H7 (cell line): ENCODE measurements around the gene SIGLEC1. TPM values are rescaled to one million over a fixed set of nuclear protein-coding genes. Genes with fewer than 3 reads are reported as not detected.

Source experiments
- DNase-seq: peaks from one replicate; pipeline ENCODE4 v3.0.0; 2012
- H3K27me3 ChIP-seq: 2 replicates; pipeline ENCODE4 v1.6.0; 2011; ENCODE audit warnings: mild to moderate bottlenecking, low read length; ENCODE audit not compliant: control insufficient read depth, insufficient read depth
- H3K36me3 ChIP-seq: replicated peaks from 2 replicates; pipeline ENCODE4 v1.5.1; 2011; ENCODE audit warnings: low read length; ENCODE audit not compliant: control insufficient read depth, insufficient read depth
- H3K4me3 ChIP-seq: 2 replicates; pipeline ENCODE4 v1.5.1; 2011; ENCODE audit warnings: low read depth, mild to moderate bottlenecking, control low read depth, low read length, moderate library complexity; ENCODE audit not compliant: insufficient read depth
- total RNA-seq: library from RNA; depleted of rRNA; stranded (reverse); fragments of >200 nt; shearing (Covaris generic); gene quantifications from 2 replicates; pipeline ENCODE4 v1.2.3, GENCODE V29; 2014; rRNA removed

Gene SIGLEC1
- not detected in 2 replicates for total RNA-seq

DNA sequence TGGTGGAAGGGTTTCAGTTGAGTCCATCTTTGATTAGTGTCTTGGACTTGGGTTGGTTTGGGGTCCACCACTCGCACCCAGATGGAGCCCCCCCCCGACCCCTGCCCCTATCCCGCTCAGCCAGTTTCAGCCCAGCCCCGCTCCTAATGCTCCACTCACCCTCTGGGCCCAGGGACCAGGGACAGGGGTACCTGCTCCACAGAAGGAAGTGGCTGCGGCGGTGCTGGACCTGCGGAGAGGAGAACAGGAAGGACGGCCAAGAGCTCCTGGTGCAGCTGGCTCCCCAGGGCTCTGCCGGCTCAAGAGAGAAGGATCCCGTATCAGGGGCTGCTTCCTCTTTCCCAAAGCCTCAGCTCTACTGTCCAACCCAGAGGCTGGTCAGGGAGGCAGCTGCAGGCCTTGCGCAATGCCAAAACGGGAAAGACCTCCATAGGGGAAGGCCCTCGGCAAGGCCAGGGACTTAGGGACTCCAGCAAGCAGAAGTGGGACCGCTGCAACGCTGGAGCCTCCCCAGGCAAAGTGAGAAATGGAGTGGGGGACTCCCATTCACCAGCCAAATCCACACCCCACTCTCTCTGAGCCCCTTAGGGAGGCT is at the start of gene SIGLEC1:
Gene SIGLEC1 (minus strand): TSS at position 322 of the 595 bp plus-strand sequence. CDS start 5,472 bp downstream, outside the sequence.
- DNase-seq: peak; percentile 44
- H3K27me3 ChIP-seq: no peaks in the 10 kb centered on the region
- no peak within 1 kb of the TSS for H3K4me3 ChIP-seq
- H3K36me3 ChIP-seq: no peaks in the 10 kb centered on the region

- peaks cover 1% of the 10 kb centered on the region for H3K36me3 ChIP-seq
- no peak for DNase-seq
- no peak overlapping the region for H3K4me3 ChIP-seq
- no peaks in the 10 kb centered on the region for H3K27me3 ChIP-seq
Observed at GRCh38 chr20:3760655-3761348, 48.4 kb upstream of the SIGLEC1 start.

DNA sequence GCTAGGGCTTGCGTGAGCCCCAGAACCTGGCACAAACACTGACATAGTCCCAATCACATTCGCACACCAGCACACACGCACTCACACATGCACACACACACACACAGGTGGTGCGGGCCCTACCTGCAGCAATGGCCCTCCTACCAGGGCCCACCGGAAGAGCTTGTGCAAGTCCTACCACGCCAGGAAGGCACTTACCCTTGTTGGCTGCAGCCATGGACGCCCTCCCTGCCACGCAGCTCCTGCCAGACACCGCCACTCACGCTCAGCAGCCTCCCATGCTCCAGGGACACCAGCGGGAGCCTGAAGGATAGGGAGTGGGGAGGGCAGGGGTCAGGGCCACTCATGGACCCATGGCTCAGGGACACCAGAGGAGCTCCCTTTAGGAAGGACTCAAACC is 47.5 kb upstream of the SIGLEC1 start:
- Histone ChIP-seq H3K36me3 (peaks cover 2% of the 10 kb centered on the region), H3K4me3 (no peak overlapping the region)
- DNase-seq: no peak

GRCh38 chr20:3759316-3759823 is 47.0 kb upstream of the SIGLEC1 start:
- Histone ChIP-seq H3K4me3 (no peak overlapping the region), H3K27me3 (no peaks in the 10 kb centered on the region), H3K36me3 (peaks cover 2% of the 10 kb centered on the region)
- no peak for DNase-seq

More for the DNA sequence above, 47.5 kb upstream of the SIGLEC1 start:
- no peaks in the 10 kb centered on the region for H3K27me3 ChIP-seq

- Histone ChIP-seq H3K4me3 (no peak overlapping the region), H3K27me3 (no peaks in the 10 kb centered on the region), H3K36me3 (peaks cover 2% of the 10 kb centered on the region)
- DNase-seq: no peak
Observed at GRCh38 chr20:3758566-3758965, 46.2 kb upstream of the SIGLEC1 start.

DNA sequence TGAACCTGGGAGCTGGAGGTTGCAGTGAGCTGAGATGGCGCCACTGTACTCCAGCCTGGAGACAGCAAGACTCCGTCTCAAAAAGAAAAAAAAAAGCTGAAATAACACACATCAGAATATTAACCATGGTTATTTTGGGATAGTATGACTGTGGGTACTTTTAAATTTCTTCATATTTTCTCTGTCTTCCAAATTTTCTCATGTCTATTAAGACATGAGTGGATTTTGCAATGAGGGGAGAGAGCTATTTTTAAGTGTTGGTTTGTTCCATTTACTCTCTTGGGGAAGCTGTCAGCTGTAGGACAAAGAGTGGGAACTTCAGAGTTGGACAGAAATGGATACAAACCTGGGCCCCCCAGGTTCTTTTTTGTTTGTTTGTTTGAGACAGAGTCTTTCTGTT is 44.9 kb upstream of the SIGLEC1 start:
- Histone ChIP-seq H3K36me3 (peaks cover 2% of the 10 kb centered on the region), H3K4me3 (no peak overlapping the region), H3K27me3 (peaks cover 6% of the 10 kb centered on the region)
- DNase-seq: no peak

DNA sequence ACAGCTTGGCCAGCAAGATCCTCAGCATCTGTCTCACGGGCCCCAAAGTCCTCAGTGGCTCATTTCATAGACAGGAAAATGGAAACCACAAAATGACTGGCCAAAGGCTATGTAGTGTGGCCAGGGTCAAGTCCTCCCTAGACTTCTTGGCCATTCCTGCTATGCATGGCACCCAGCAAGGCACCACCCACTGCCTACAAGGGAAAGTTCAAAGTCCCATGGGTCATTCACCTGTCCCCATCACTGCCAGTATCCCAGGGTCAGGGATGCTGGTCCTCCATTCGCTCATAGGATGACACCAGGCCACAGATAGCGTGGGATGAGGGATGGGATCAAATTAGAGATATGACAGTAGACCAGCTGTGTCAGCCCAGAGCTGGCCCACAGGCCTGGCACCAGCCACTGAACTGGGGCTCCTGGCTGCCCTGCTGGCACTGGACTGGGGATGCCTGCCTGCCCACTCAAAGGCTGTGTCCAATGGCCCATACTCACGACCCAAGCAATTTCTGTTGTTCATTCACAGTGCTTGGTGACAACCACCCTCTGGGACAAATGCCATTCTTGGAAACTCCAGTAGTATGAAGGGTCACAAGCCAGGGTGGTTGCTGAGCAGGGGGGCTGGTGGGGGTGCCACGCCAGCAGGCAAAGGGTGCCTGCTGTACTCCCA is 43.5 kb upstream of the SIGLEC1 start:
- DNase-seq: no peak
- H3K4me3 ChIP-seq: no peak overlapping the region
- peaks cover 1% of the 10 kb centered on the region for H3K36me3 ChIP-seq
- peaks cover 18% of the 10 kb centered on the region for H3K27me3 ChIP-seq

DNA sequence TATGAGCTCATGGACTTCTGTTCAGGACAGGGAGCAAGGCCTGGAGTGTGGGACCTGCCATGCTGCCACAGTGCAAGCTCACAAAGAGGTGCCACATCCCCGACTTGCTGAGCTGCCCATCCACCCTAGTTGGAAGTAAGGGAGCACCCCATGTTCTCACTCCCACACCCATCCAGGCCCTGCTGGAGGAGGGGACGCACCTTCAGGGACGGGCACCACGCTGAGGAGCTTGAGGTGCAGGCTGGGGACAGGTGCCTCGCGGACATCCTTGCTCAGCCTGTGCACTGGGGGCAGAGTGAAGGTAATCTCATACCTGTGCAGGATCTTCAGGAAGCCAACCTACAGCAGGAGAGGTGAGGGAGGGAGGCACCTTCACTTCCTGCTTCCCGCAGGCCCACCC is 42.9 kb upstream of the SIGLEC1 start:
- no peak for DNase-seq
- H3K27me3 ChIP-seq: peaks cover 25% of the 10 kb centered on the region
- H3K4me3 ChIP-seq: no peak overlapping the region
- H3K36me3 ChIP-seq: peaks cover 1% of the 10 kb centered on the region

DNA sequence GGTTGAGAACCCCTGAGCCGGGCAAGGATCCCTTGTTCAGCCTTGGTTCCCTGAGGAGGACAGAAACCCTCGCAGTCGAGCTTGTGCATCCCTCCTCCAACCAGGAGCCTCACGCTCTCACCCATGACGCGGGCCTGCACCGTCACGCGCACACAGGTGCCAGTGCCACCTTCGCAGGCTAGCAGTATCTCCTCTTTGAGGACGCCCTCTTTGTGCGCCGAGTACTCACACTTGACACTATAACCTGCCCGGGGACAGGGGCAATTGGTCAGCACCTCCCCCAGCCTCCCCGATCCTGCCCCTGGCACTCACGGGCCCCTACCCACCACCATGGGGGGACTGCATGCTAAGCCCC is 41.9 kb upstream of the SIGLEC1 start:
- no peak for DNase-seq
- H3K4me3 ChIP-seq: no peak overlapping the region
- H3K27me3 ChIP-seq: peaks cover 34% of the 10 kb centered on the region
- H3K36me3 ChIP-seq: peaks cover 1% of the 10 kb centered on the region

DNA sequence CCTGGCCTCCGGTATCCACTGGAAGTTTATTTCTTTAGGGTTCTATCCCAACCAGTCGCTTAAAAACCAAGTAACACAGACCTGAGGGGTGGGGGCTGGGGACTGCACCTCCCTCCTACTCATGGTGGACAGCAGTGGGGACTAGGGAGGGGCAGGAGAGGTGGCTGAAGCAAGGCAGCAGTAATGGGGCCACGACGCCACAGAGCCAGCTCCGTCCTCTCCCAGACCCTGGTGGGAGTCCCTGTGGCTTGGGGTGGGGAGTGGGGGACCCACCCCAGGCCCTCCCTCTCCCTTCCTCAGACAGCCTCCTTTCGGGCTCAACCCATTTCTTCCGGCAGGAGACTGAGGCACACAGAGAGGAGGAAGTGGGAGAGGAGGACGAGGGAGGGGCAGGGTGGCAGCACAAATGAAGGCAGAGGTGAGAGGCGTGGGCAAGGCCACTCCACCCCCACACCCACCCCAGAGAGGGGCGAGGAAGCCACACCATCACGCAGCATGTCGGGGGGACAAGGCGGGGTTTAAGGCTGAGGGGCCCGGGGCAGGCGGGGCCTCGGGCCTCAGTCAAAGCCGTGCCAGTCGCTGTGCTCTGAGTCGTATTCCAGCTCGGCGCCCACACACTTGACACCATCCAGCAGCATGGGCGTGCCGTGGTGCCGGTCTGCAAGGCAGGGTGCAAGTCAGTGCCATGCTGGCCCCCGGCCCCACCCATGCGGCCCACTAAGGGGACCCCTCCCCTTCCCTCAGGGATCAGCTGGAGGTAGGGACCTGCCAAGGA is 41.3 kb upstream of the SIGLEC1 start:
- Histone ChIP-seq H3K36me3 (peaks cover 1% of the 10 kb centered on the region), H3K4me3 (no peak overlapping the region), H3K27me3 (peaks cover 40% of the 10 kb centered on the region)
- DNase-seq: no peak

GRCh38 chr20:3753098-3753497 is 40.7 kb upstream of the SIGLEC1 start:
- Histone ChIP-seq H3K4me3 (no peak overlapping the region), H3K27me3 (peaks cover 43% of the 10 kb centered on the region), H3K36me3 (peaks cover 1% of the 10 kb centered on the region)
- peak; percentile 94 for DNase-seq

GRCh38 chr20:3752386-3752759 is 40.0 kb upstream of the SIGLEC1 start:
- H3K36me3 ChIP-seq: peaks cover 1% of the 10 kb centered on the region
- H3K4me3 ChIP-seq: peak overlapping the region; percentile 51
- no peak for DNase-seq
- peaks cover 49% of the 10 kb centered on the region for H3K27me3 ChIP-seq

DNA sequence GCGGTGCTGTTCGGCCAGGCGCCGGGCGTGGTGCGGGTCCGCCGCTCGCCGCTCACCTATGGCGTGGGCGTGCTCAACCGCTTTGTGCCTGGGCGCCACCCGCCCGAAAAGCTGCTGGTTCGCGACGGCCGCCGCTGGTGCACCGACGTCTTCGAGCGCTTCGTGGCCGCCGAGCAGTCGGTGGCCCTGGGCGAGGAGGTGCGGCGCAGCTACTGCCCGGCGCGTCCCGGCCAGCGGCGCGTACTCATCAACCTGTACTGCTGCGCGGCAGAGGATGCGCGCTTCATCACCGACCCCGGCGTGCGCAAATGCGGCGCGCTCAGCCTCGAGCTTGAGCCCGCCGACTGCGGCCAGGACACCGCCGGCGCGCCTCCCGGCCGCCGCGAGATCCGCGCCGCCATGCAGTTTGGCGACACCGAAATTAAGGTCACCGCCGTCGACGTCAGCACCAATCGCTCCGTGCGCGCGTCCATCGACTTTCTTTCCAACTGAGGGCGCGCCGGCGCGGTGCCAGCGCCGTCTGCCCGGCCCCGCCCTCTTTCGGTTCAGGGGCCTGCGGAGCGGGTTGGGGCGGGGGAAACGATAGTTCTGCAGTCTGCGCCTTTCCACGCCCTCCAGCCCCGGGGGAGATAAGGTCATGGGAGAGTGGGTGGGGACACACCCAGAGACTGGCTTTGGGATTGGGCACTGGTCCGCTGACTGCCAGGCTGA is 39.4 kb upstream of the SIGLEC1 start:
- peaks cover 53% of the 10 kb centered on the region for H3K27me3 ChIP-seq
- H3K36me3 ChIP-seq: peaks cover 1% of the 10 kb centered on the region
- peak; percentile 88 for DNase-seq
- H3K4me3 ChIP-seq: peak overlapping the region; percentile 51

- Histone ChIP-seq H3K27me3 (peaks cover 57% of the 10 kb centered on the region), H3K4me3 (peak overlapping the region; percentile 51), H3K36me3 (peaks cover 1% of the 10 kb centered on the region)
- peak; percentile 89 for DNase-seq
Observed at GRCh38 chr20:3751305-3751674, 38.9 kb upstream of the SIGLEC1 start.
